Endodermal cell (in vitro differentiated cells): ENCODE measurements around the gene SPON1. TPM values are rescaled to one million over a fixed set of nuclear protein-coding genes. Genes with fewer than 3 reads are reported as not detected.

Source experiments
- DNase-seq: peaks from one replicate; pipeline ENCODE4 v3.0.0-alpha.2; 2017
- H3K27ac ChIP-seq: 2 replicates; pipeline ENCODE4 v1.5.1; 2013; ENCODE audit warnings: mild to moderate bottlenecking, low read depth, low read length, moderate library complexity
- H3K27me3 ChIP-seq: 2 replicates; pipeline ENCODE4 v1.6.1; 2013; ENCODE audit warnings: mild to moderate bottlenecking, low read length, moderate library complexity; ENCODE audit not compliant: insufficient read depth, control insufficient read depth, poor library complexity, severe bottlenecking
- H3K36me3 ChIP-seq: 2 replicates; pipeline ENCODE4 v1.7.0; 2013; ENCODE audit warnings: mild to moderate bottlenecking, low read length, moderate library complexity; ENCODE audit not compliant: control insufficient read depth, insufficient read depth
- H3K4me1 ChIP-seq: one replicate; pipeline ENCODE4 v1.7.0; 2013; ENCODE audit warnings: low read length; ENCODE audit not compliant: control insufficient read depth, insufficient read depth
- H3K4me3 ChIP-seq: 2 replicates; pipeline ENCODE4 v1.5.1; 2013; ENCODE audit warnings: mild to moderate bottlenecking, low read length, moderate library complexity
- H3K9ac ChIP-seq: 2 replicates; pipeline ENCODE4 v1.6.1; 2013; ENCODE audit warnings: mild to moderate bottlenecking, low read length, moderate library complexity; ENCODE audit not compliant: poor library complexity, severe bottlenecking; ENCODE audit errors: extremely low read depth
- H3K9me3 ChIP-seq: 2 replicates; pipeline ENCODE4 v1.6.1; 2013; ENCODE audit warnings: mild to moderate bottlenecking, low read length, moderate library complexity; ENCODE audit not compliant: control insufficient read depth
- H3K27ac Mint-ChIP-seq: 2 replicates; pipeline ENCODE4 v1.8.0; 2020; ENCODE audit warnings: mixed read lengths
- H3K27me3 Mint-ChIP-seq: 2 replicates; pipeline ENCODE4 v1.8.0; 2021; ENCODE audit warnings: mild to moderate bottlenecking, mixed read lengths; ENCODE audit not compliant: insufficient read depth
- H3K36me3 Mint-ChIP-seq: 2 replicates; pipeline ENCODE4 v1.8.0; 2020; ENCODE audit warnings: low read depth, mixed read lengths
- H3K4me1 Mint-ChIP-seq: 2 replicates; pipeline ENCODE4 v1.8.0; 2020; ENCODE audit warnings: mixed read lengths
- H3K4me3 Mint-ChIP-seq: 2 replicates; pipeline ENCODE4 v1.8.0; 2020; ENCODE audit warnings: mild to moderate bottlenecking, moderate library complexity, mixed read lengths
- H3K9me3 Mint-ChIP-seq: 2 replicates; pipeline ENCODE4 v1.8.0; 2020; ENCODE audit warnings: mild to moderate bottlenecking, mixed read lengths
- CTCF ChIP-seq: fragments of 200-600 bp; sonication (generic); conservative IDR thresholded peaks from 2 replicates; pipeline ENCODE4 v1.5.0; 2021; ENCODE audit warnings: antibody characterized with exemption, mild to moderate bottlenecking
- WGBS, 2 experiments: methylation state at CpG; one replicate each; pipeline versions ENCODE4 v1.1.5 to v1.1.7; 2013; ENCODE audit warnings: missing lambda C conversion rate in 2 of 2, mixed read lengths in 1 of 2; ENCODE audit not compliant: insufficient coverage in 1 of 2, insufficient read length in 1 of 2; 5-methylcytosine and 5-hydroxymethylcytosine counted together
- total RNA-seq, 2 donors: library from RNA; stranded (reverse); fragmentation: NEBNext Ultra II Directional in 1 of 2; extraction: Animal tissue kit (Norgen Biotek cat#: 25700) in 1 of 2; gene quantifications; 2 replicates in 1 of 2; 3 replicates in 1 of 2; pipeline ENCODE4 v1.2.1, GENCODE V29; 2021

Gene SPON1
- total RNA-seq, 2 donors from 2014 or later: 0.13 to 1.6 TPM

DNA sequence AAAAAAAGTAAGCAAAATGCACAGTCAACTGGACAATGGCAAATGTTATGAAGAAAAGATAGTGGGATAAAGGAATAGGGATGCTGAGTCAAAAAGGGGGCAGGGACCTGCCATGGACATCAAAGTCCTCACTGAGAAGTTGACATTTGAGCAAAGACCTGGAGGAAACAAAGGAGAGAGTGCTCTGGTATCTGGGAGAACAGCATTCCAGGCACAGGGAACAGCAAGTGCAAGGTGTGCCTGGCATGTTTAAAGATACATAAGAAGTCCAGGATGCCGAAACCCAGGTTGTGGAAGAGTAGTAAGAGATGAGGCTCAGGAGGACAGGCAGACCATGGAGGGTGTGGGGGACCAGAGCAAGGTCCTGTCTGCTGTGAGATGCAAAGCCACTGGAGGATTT lies 273.2 kb downstream of the SPON1 start:
- Histone ChIP-seq H3K36me3 (no peaks in the 10 kb centered on the region), H3K9ac (no peak overlapping the region), H3K4me1 (no peaks in the 10 kb centered on the region), H3K27ac (no peak overlapping the region), H3K27me3 (no peaks in the 10 kb centered on the region), H3K9me3 (no peaks in the 10 kb centered on the region), H3K4me3 (no peak overlapping the region)
- TF ChIP-seq CTCF: no peak
- Mint-ChIP-seq H3K27ac (no peak overlapping the region), H3K36me3 (no peaks in the 10 kb centered on the region), H3K4me1 (no peaks in the 10 kb centered on the region), H3K4me3 (no peak overlapping the region), H3K27me3 (peaks cover 21% of the 10 kb centered on the region), H3K9me3 (no peaks in the 10 kb centered on the region)
- no peak for DNase-seq
- WGBS, 2 experiments: 90 to 92% methylated on average over 1 of the region's 1 CpG

DNA sequence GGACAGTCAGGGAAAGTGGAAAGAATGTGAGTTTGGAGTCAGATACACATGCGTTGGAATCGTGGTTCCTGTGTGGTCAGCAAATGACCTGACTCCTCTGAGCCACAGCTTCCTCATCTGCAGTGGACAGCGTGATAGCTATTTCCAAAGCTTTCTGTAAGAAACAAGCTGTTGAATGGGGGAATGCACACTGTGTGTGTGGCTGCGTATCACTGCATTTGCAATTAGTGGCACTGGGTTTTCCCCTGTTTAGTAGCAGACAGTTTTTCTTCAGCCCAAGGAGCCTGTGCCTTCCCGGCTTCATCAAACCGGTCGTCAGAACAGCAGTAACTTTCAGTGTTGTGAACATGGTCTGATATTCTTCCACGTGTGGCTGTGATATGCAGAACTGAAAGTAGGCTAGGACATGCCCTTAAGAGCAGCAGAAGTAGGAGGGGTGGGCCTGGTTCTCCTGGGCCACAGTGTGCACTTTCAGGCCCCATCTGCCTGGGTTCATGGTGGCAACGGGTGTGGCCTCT lies 275.0 kb downstream of the SPON1 start:
- Mint-ChIP-seq H3K4me3 (no peak overlapping the region), H3K27ac (no peak overlapping the region), H3K36me3 (no peaks in the 10 kb centered on the region), H3K4me1 (no peaks in the 10 kb centered on the region), H3K27me3 (peaks cover 18% of the 10 kb centered on the region), H3K9me3 (no peaks in the 10 kb centered on the region)
- Histone ChIP-seq H3K27me3 (no peaks in the 10 kb centered on the region), H3K36me3 (no peaks in the 10 kb centered on the region), H3K9me3 (no peaks in the 10 kb centered on the region), H3K4me1 (no peaks in the 10 kb centered on the region), H3K4me3 (no peak overlapping the region), H3K9ac (no peak overlapping the region), H3K27ac (no peak overlapping the region)
- DNase-seq: no peak
- WGBS, 2 experiments: 85 to 93% methylated on average over 9 of the region's 9 CpGs
- TF ChIP-seq CTCF: no peak

DNA sequence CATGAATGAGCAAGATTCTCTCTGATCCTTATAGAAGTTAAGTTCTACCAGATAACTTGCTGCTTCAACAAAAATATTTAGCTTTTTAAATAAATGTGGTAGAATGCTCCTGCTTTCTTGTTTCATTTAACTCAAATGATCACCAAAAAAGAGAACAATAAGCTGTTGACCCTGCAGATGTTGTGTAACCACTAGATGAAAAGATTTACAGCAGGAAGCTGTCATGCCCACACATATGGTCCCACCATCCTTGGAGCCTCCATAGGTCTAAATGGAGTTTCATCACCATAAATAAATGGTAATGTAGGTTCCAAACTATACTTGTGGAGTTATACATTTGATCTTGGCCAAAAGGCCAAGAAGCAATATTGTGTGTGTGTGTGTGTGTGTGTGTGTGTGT lies 277.7 kb downstream of the SPON1 start:
- no peaks in the 10 kb centered on the region for H3K9me3 Mint-ChIP-seq
- H3K27me3 Mint-ChIP-seq: peaks cover 22% of the 10 kb centered on the region
- no peak for DNase-seq
- TF ChIP-seq CTCF: no peak
- no peaks in the 10 kb centered on the region for H3K9me3 ChIP-seq
- H3K4me3 Mint-ChIP-seq: no peak overlapping the region
- H3K27ac ChIP-seq: no peak overlapping the region
- no peaks in the 10 kb centered on the region for H3K4me1 ChIP-seq
- H3K27ac Mint-ChIP-seq: no peak overlapping the region
- H3K36me3 Mint-ChIP-seq: no peaks in the 10 kb centered on the region
- peaks cover 6% of the 10 kb centered on the region for H3K4me1 Mint-ChIP-seq
- H3K27me3 ChIP-seq: no peaks in the 10 kb centered on the region
- no peak overlapping the region for H3K9ac ChIP-seq
- H3K4me3 ChIP-seq: no peak overlapping the region
- no peaks in the 10 kb centered on the region for H3K36me3 ChIP-seq
